ENCODE measurements around the gene PKP2. TPM values are rescaled to one million over a fixed set of nuclear protein-coding genes. Genes with fewer than 3 reads are reported as not detected.

The PKP2 gene
- total and polyA plus RNA-seq, 2 of the 8 experiments (the other 6 are each of a cell fraction or from before 2014, with no cell fraction given), result 9.6 to 44.8 TPM

- TF ChIP-seq, protein P1, sequence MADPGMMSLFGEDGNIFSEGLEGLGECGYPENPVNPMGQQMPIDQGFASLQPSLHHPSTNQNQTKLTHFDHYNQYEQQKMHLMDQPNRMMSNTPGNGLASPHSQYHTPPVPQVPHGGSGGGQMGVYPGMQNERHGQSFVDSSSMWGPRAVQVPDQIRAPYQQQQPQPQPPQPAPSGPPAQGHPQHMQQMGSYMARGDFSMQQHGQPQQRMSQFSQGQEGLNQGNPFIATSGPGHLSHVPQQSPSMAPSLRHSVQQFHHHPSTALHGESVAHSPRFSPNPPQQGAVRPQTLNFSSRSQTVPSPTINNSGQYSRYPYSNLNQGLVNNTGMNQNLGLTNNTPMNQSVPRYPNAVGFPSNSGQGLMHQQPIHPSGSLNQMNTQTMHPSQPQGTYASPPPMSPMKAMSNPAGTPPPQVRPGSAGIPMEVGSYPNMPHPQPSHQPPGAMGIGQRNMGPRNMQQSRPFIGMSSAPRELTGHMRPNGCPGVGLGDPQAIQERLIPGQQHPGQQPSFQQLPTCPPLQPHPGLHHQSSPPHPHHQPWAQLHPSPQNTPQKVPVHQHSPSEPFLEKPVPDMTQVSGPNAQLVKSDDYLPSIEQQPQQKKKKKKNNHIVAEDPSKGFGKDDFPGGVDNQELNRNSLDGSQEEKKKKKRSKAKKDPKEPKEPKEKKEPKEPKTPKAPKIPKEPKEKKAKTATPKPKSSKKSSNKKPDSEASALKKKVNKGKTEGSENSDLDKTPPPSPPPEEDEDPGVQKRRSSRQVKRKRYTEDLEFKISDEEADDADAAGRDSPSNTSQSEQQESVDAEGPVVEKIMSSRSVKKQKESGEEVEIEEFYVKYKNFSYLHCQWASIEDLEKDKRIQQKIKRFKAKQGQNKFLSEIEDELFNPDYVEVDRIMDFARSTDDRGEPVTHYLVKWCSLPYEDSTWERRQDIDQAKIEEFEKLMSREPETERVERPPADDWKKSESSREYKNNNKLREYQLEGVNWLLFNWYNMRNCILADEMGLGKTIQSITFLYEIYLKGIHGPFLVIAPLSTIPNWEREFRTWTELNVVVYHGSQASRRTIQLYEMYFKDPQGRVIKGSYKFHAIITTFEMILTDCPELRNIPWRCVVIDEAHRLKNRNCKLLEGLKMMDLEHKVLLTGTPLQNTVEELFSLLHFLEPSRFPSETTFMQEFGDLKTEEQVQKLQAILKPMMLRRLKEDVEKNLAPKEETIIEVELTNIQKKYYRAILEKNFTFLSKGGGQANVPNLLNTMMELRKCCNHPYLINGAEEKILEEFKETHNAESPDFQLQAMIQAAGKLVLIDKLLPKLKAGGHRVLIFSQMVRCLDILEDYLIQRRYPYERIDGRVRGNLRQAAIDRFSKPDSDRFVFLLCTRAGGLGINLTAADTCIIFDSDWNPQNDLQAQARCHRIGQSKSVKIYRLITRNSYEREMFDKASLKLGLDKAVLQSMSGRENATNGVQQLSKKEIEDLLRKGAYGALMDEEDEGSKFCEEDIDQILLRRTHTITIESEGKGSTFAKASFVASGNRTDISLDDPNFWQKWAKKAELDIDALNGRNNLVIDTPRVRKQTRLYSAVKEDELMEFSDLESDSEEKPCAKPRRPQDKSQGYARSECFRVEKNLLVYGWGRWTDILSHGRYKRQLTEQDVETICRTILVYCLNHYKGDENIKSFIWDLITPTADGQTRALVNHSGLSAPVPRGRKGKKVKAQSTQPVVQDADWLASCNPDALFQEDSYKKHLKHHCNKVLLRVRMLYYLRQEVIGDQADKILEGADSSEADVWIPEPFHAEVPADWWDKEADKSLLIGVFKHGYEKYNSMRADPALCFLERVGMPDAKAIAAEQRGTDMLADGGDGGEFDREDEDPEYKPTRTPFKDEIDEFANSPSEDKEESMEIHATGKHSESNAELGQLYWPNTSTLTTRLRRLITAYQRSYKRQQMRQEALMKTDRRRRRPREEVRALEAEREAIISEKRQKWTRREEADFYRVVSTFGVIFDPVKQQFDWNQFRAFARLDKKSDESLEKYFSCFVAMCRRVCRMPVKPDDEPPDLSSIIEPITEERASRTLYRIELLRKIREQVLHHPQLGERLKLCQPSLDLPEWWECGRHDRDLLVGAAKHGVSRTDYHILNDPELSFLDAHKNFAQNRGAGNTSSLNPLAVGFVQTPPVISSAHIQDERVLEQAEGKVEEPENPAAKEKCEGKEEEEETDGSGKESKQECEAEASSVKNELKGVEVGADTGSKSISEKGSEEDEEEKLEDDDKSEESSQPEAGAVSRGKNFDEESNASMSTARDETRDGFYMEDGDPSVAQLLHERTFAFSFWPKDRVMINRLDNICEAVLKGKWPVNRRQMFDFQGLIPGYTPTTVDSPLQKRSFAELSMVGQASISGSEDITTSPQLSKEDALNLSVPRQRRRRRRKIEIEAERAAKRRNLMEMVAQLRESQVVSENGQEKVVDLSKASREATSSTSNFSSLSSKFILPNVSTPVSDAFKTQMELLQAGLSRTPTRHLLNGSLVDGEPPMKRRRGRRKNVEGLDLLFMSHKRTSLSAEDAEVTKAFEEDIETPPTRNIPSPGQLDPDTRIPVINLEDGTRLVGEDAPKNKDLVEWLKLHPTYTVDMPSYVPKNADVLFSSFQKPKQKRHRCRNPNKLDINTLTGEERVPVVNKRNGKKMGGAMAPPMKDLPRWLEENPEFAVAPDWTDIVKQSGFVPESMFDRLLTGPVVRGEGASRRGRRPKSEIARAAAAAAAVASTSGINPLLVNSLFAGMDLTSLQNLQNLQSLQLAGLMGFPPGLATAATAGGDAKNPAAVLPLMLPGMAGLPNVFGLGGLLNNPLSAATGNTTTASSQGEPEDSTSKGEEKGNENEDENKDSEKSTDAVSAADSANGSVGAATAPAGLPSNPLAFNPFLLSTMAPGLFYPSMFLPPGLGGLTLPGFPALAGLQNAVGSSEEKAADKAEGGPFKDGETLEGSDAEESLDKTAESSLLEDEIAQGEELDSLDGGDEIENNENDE (IDR thresholded peaks at IDR 0.05; ENCODE audit: insufficient replicate concordance, low read length), result no peak
- TF ChIP-seq JUND (IDR thresholded peaks at IDR 0.05; ENCODE audit: low read length) (no peak), SUZ12 (IDR thresholded peaks at IDR 0.05; ENCODE audit: low read length) (no peak), RAD21 (IDR thresholded peaks at IDR 0.05 in 1 of 2, conservative IDR thresholded peaks at IDR 0.05 in 1 of 2; ENCODE audit: low read depth in 2 of 2, low read length in 2 of 2) (no peak), POLR2AphosphoS5 (IDR thresholded peaks at IDR 0.05; ENCODE audit: low read depth, low read length) (no peak)
- TF ChIP-seq, protein P2, sequence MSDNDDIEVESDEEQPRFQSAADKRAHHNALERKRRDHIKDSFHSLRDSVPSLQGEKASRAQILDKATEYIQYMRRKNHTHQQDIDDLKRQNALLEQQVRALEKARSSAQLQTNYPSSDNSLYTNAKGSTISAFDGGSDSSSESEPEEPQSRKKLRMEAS (IDR thresholded peaks at IDR 0.05), result no peak
These were observed 102.3 kb downstream of the PKP2 start (continued) for GRCh38 chr12:32794281-32794680.
